Amygdala (tissue), 56 donors: ENCODE results near the gene CSDE1.
"Not testable (repeated sequence)": the region's sequence is repeated elsewhere in the genome, so short reads cannot be mapped to it uniquely, and the experiment has no call there.

Source experiments
- DNase-seq, 56 donors: peaks; one replicate each; lab custom pipeline; 2025; lab: John Stamatoyannopoulos, UW

Gene CSDE1

GRCh38 chr1:114757455-114758255 lies at the start of gene CSDE1:
Gene CSDE1, minus strand, starts transcription at chr1:114757984. Its CDS starts 18,094 bp downstream, at chr1:114739890.
- DNase-seq = peak; percentile 41 to 97 (median 91)

- DNase-seq = not testable (repeated sequence)
Observed at GRCh38 chr1:114804449-114804848, 46.7 kb upstream of the CSDE1 start.

- no peak for DNase-seq
Observed at GRCh38 chr1:114803001-114803400, 45.2 kb upstream of the CSDE1 start.

- no peak for DNase-seq
Observed at GRCh38 chr1:114794038-114794437, 36.3 kb upstream of the CSDE1 start.

- DNase-seq = not testable (repeated sequence)
Observed at GRCh38 chr1:114790581-114790980, 32.8 kb upstream of the CSDE1 start.

- not testable (repeated sequence) for DNase-seq
Observed at GRCh38 chr1:114786440-114786839, 28.7 kb upstream of the CSDE1 start.

GRCh38 chr1:114782476-114782875 lies 24.7 kb upstream of the CSDE1 start:
- no peak for DNase-seq

GRCh38 chr1:114780344-114781226 lies 22.8 kb upstream of the CSDE1 start, which contains the start of gene SIKE1:
Gene SIKE1, minus strand, starts transcription at chr1:114780685. Its CDS starts 78 bp downstream, at chr1:114780607.
- peak; percentile 35 to 95 (median 84) for DNase-seq

GRCh38 chr1:114779722-114780121 lies 21.9 kb upstream of the CSDE1 start:
- DNase-seq = no peak

- not testable (repeated sequence) for DNase-seq
Observed at GRCh38 chr1:114776726-114777125, 18.9 kb upstream of the CSDE1 start.

- DNase-seq = no peak
Observed at GRCh38 chr1:114771992-114772391, 14.2 kb upstream of the CSDE1 start.

GRCh38 chr1:114770989-114771388 lies 13.2 kb upstream of the CSDE1 start:
- no peak for DNase-seq

- DNase-seq = no peak
Observed at GRCh38 chr1:114764689-114765088, 6.9 kb upstream of the CSDE1 start.

- no peak for DNase-seq
Observed at GRCh38 chr1:114758256-114758832, 560 bp upstream of the CSDE1 start.

- peak in 5 of 56 donors; percentile 14 to 55 (median 19) for DNase-seq
Observed at GRCh38 chr1:114756949-114757454, 782 bp downstream of the CSDE1 start.

GRCh38 chr1:114756009-114756892 lies 1.5 kb downstream of the CSDE1 start:
- no peak for DNase-seq

GRCh38 chr1:114755006-114755931 lies 2.5 kb downstream of the CSDE1 start:
- no peak for DNase-seq

GRCh38 chr1:114753702-114754101 lies 4.1 kb downstream of the CSDE1 start:
- not testable (repeated sequence) for DNase-seq
